T-cell (primary cell): ENCODE measurements around the gene BMAL2. TPM values are rescaled to one million over a fixed set of nuclear protein-coding genes. Genes with fewer than 3 reads are reported as not detected.

Experiments used
- ATAC-seq, 4 experiments: fragments of 200-7000 bp in 3 of 4; fragments of 150-1000 bp in 1 of 4; cut with Tn5 transposase; replicated peaks in 1 of 4; 1 replicate in 3 of 4; 2 replicates in 1 of 4; pipeline ENCODE4 v1.10.0; 2021; ENCODE audit warnings: moderate library complexity in 3 of 4, mild to moderate bottlenecking in 2 of 4, moderate number of reproducible peaks in 1 of 4
- CTCF ChIA-PET, 2 donors: fragments of 300-600 bp; sonication (Branson Sonifier 250); formaldehyde crosslinking; loops; one replicate each; lab custom pipeline; 2022; ENCODE audit warnings: antibody characterized with exemption in 2 of 2; lab: Charles Lee
- POLR2A ChIA-PET, 2 donors: fragments of 300-600 bp; sonication (Branson Sonifier 250); formaldehyde crosslinking; loops; one replicate each; lab custom pipeline; 2022; ENCODE audit warnings: antibody characterized with exemption in 2 of 2; lab: Charles Lee
- DNase-seq, 35 experiments: peaks; one replicate each; pipeline versions ENCODE4 v3.0.0 to v3.0.0-alpha.2; 2013 to 2023
- H3K27ac ChIP-seq: one replicate; pipeline ENCODE4 v1.5.1; 2013; ENCODE audit warnings: low read length
- H3K27me3 ChIP-seq, 2 experiments: replicated peaks in 1 of 2; 1 replicate in 1 of 2; 2 replicates in 1 of 2; pipeline versions ENCODE4 v1.6.1 to v1.7.0; 2013; ENCODE audit warnings: low read length in 1 of 2, mixed read lengths in 1 of 2; ENCODE audit not compliant: control insufficient read depth in 2 of 2, insufficient read depth in 2 of 2; ENCODE audit errors: extremely low read depth in 1 of 2
- H3K36me3 ChIP-seq, 2 donors: 1 replicate in 1 of 2; 2 replicates in 1 of 2; pipeline versions ENCODE4 v1.6.1 to v1.7.0; 2013; ENCODE audit warnings: low read length in 1 of 2; ENCODE audit not compliant: control insufficient read depth in 2 of 2, insufficient read depth in 1 of 2; ENCODE audit errors: extremely low read depth in 1 of 2
- H3K4me1 ChIP-seq, 2 experiments: 1 replicate in 1 of 2; 2 replicates in 1 of 2; pipeline versions ENCODE4 v1.6.1 to v1.7.0; 2013; ENCODE audit warnings: low read length in 2 of 2, mixed read lengths in 1 of 2; ENCODE audit not compliant: insufficient read depth in 2 of 2, control insufficient read depth in 1 of 2; ENCODE audit errors: extremely low read depth in 1 of 2
- H3K4me3 ChIP-seq, 2 donors: 1 replicate in 1 of 2; 2 replicates in 1 of 2; pipeline versions ENCODE4 v1.5.1 to v1.7.0; 2013; ENCODE audit warnings: mild to moderate bottlenecking in 2 of 2, low read length in 1 of 2, moderate library complexity in 1 of 2; ENCODE audit not compliant: control insufficient read depth in 1 of 2; ENCODE audit errors: extremely low read depth in 1 of 2
- H3K9me3 ChIP-seq: 2 replicates; pipeline ENCODE4 v1.7.0; 2013
- H3K27ac Mint-ChIP-seq, 2 donors: one replicate each; pipeline ENCODE4 v1.8.0; 2020 to 2021; ENCODE audit warnings: mild to moderate bottlenecking in 2 of 2, mixed read lengths in 2 of 2
- H3K27me3 Mint-ChIP-seq, 2 donors: one replicate each; pipeline ENCODE4 v1.8.0; 2021 to 2022; ENCODE audit warnings: mixed read lengths in 2 of 2
- H3K36me3 Mint-ChIP-seq: one replicate; pipeline ENCODE4 v1.8.0; 2021; ENCODE audit warnings: mixed read lengths
- H3K4me1 Mint-ChIP-seq, 3 donors: one replicate each; pipeline ENCODE4 v1.8.0; 2020 to 2022; ENCODE audit warnings: mixed read lengths in 3 of 3, mild to moderate bottlenecking in 1 of 3
- H3K4me3 Mint-ChIP-seq, 3 donors: one replicate each; pipeline ENCODE4 v1.8.0; 2020 to 2022; ENCODE audit warnings: mild to moderate bottlenecking in 3 of 3, mixed read lengths in 3 of 3, moderate library complexity in 3 of 3
- H3K9me3 Mint-ChIP-seq, 3 donors: one replicate each; pipeline ENCODE4 v1.8.0; 2020 to 2022; ENCODE audit warnings: mixed read lengths in 3 of 3
- WGBS: methylation state at CpG from one replicate; pipeline ENCODE4 v1.1.5; 2013; ENCODE audit warnings: missing lambda C conversion rate; ENCODE audit not compliant: insufficient coverage; 5-methylcytosine and 5-hydroxymethylcytosine counted together
- total RNA-seq, 35 experiments: library from RNA in 6 of 35; stranded (reverse) in 6 of 35; fragments of 120-200 nt in 1 of 35; gene quantifications; one replicate each; pipeline versions ENCODE4 v1.2.1 to v1.2.4 and lab custom pipeline; 2013 to 2026

BMAL2 gene
- total RNA-seq, 5 donors from 2014 or later (not counting 1 experiment from before 2014, with no cell fraction given), result 0.28 to 1.2 (median 0.70) TPM

DNA sequence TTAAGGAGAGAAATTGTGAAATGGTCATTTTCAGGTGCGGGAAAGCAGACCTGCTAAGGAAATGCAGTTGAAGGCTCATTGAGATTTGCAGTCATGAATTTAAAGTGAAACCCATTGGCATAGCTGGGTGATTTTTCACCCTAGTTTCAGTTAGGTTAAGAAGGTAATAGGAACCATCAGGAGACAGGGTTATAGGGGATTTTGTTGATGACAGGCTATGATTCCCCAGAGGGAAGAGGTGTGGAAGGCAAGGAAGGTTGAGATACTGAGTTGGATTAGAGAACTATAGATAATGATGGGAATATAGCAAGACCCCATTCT, 22.7 kb upstream of the BMAL2 start:
- Mint-ChIP-seq H3K27ac (no peak overlapping the region), H3K9me3 (no peaks in the 10 kb centered on the region), H3K36me3 (peaks cover 25% of the 10 kb centered on the region), H3K4me3 (no peak overlapping the region), H3K27me3 (no peaks in the 10 kb centered on the region), H3K4me1 (no peaks in the 10 kb centered on the region)
- no peak overlapping the region for H3K4me3 ChIP-seq
- no peaks in the 10 kb centered on the region for H3K9me3 ChIP-seq
- WGBS, result 100% methylated on average over 1 of the region's 1 CpG
- H3K27ac ChIP-seq, result no peak overlapping the region
- ChIA-PET CTCF (no interaction called here), POLR2A (no interaction called here)
- no peaks in the 10 kb centered on the region for H3K27me3 ChIP-seq
- ATAC-seq (no peak), DNase-seq (no peak)
- H3K36me3 ChIP-seq, result peaks cover 12 to 26% of the 10 kb centered on the region in 2 donors
- H3K4me1 ChIP-seq, result no peaks in the 10 kb centered on the region

DNA sequence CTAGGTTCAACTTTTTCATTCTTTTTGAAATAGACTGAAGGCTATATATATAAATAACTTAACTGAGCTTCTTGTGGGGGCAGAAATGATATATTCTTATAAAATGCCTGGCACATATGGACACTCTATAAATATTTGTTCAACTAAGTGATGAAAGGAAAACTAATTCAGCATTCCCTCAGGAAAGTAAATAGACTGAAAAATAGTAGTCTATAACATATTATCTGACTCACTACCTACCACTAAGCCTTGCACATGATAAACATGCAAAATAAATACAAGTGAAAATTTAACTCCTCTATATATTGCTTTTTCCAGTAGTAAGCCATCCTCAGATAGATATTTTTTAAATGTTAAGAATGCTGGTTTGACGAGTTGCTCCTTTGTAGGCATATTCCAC, 15.7 kb upstream of the BMAL2 start:
- Mint-ChIP-seq H3K4me1 (no peaks in the 10 kb centered on the region), H3K9me3 (no peaks in the 10 kb centered on the region), H3K27ac (no peak overlapping the region), H3K27me3 (no peaks in the 10 kb centered on the region), H3K4me3 (no peak overlapping the region), H3K36me3 (peaks cover 33% of the 10 kb centered on the region)
- Histone ChIP-seq H3K27me3 (no peaks in the 10 kb centered on the region), H3K4me3 (no peak overlapping the region), H3K36me3 (peaks cover 7 to 37% of the 10 kb centered on the region in 2 donors), H3K9me3 (no peaks in the 10 kb centered on the region), H3K4me1 (no peaks in the 10 kb centered on the region), H3K27ac (no peak overlapping the region)
- DNase-seq (no peak), ATAC-seq (no peak)
- WGBS, result no CpG with 5 or more reads among the region's 1 CpG
- ChIA-PET POLR2A (no interaction called here), CTCF (interaction anchor here (1.1 kb wide), 2 partner anchors 11 kb away, joined by 3 to 9 read pairs; no protein-coding TSS in a partner anchor)

DNA sequence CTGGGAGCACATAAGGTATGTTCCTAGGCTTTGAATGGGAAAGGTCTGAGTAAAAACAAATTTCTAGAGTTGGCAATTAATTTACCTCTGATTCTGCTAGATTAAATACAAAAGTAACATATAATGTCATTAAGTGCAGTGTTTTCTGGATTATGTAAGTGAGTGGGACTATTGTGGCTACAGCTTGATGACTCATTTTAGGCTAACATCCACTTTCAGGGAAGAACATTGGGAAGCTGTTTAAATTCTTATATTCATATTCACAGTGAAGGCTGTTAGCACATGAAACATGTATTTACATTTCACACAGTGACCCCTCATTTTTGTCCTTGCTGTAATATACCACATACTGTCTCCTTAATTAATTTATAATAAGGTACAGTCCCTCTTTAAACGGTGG, 13.2 kb upstream of the BMAL2 start:
- Histone ChIP-seq H3K27ac (no peak overlapping the region), H3K27me3 (no peaks in the 10 kb centered on the region), H3K4me3 (no peak overlapping the region), H3K36me3 (peaks cover 0 to 35% of the 10 kb centered on the region in 2 donors), H3K9me3 (no peaks in the 10 kb centered on the region), H3K4me1 (no peaks in the 10 kb centered on the region)
- Mint-ChIP-seq H3K9me3 (no peaks in the 10 kb centered on the region), H3K4me1 (no peaks in the 10 kb centered on the region), H3K36me3 (peaks cover 20% of the 10 kb centered on the region), H3K27me3 (no peaks in the 10 kb centered on the region), H3K27ac (no peak overlapping the region), H3K4me3 (no peak overlapping the region)
- POLR2A ChIA-PET, result interaction anchor here in 1 of 2 donors (0.5 kb wide), 1 partner anchor 42 kb away, joined by 4 read pairs; no protein-coding TSS in a partner anchor
- CTCF ChIA-PET, result interaction anchor here in 1 of 2 donors (1.1 kb wide), 1 partner anchor 12 kb away, joined by 3 read pairs; no protein-coding TSS in a partner anchor
- no CpG with 5 or more reads among the region's 1 CpG for WGBS
- ATAC-seq (no peak), DNase-seq (no peak)

DNA sequence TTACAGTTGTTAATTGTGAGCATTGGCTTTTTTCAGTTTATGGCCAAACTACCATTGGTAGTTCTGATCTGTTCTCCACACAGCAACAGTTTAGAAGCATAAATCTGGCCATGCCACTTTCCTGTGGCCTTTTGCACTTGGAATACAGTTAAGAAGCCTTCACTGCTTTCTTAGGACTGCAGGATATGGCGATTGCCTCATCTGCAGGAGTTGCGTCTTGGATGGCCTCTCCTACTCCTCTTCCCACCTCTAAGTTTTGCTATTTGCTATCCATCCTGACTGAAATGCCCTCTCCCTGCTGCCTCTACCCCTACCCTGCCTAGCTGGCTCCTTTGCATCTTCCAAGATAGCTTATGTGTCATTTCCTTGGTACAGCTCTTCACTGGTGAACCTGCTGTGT, 12.8 kb upstream of the BMAL2 start:
- H3K27ac ChIP-seq, result no peak overlapping the region
- peaks cover 20% of the 10 kb centered on the region for H3K36me3 Mint-ChIP-seq

DNA sequence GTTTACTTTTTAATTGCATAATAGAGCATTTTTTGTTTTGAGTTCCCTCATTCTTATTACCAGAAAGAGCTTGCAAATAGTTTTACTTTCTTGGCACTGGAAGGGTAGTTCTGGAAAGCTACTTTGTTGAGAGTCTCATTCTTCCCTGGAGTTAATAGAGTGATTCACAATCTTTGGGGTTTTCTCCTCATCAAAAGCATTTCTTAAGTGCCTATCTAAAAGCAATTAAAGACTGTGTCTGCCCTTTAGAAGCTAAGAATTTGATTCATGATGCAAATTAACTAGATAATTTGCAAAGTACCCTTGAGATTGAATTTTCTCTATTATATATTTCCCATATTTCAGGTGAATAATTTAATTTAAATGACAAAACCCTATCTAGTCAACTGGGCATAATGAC, 8.1 kb upstream of the BMAL2 start:
- ChIA-PET POLR2A (interaction anchor here in 1 of 2 donors (0.7 kb wide), 1 partner anchor 511 kb away, joined by 4 read pairs; no protein-coding TSS in a partner anchor), CTCF (interaction anchor here (0.6 to 2.1 kb wide), 4 partner anchors 19 to 1993 kb away, joined by 3 to 6 read pairs (median 3); no protein-coding TSS in a partner anchor)
- Histone ChIP-seq H3K27me3 (peaks cover 0 to 1% of the 10 kb centered on the region in 2 experiments), H3K4me3 (no peak overlapping the region), H3K36me3 (peaks cover 0 to 12% of the 10 kb centered on the region in 2 donors), H3K9me3 (no peaks in the 10 kb centered on the region), H3K27ac (no peak overlapping the region), H3K4me1 (no peaks in the 10 kb centered on the region)
- Mint-ChIP-seq H3K27me3 (no peaks in the 10 kb centered on the region), H3K9me3 (no peaks in the 10 kb centered on the region), H3K4me1 (no peaks in the 10 kb centered on the region), H3K36me3 (peaks cover 10% of the 10 kb centered on the region), H3K4me3 (no peak overlapping the region), H3K27ac (no peak overlapping the region)
- ATAC-seq (no peak), DNase-seq (no peak)

More for the DNA sequence above, 12.8 kb upstream of the BMAL2 start:
- Mint-ChIP-seq H3K4me1 (no peaks in the 10 kb centered on the region), H3K9me3 (no peaks in the 10 kb centered on the region), H3K27me3 (no peaks in the 10 kb centered on the region), H3K27ac (no peak overlapping the region), H3K4me3 (no peak overlapping the region)
- ATAC-seq (no peak), DNase-seq (no peak)
- WGBS, result 100% methylated on average over 2 of the region's 2 CpGs
- Histone ChIP-seq H3K4me1 (no peaks in the 10 kb centered on the region), H3K27me3 (no peaks in the 10 kb centered on the region), H3K4me3 (no peak overlapping the region), H3K36me3 (peaks cover 0 to 35% of the 10 kb centered on the region in 2 donors), H3K9me3 (no peaks in the 10 kb centered on the region)
- ChIA-PET POLR2A (interaction anchor here in 1 of 2 donors (0.5 kb wide), 1 partner anchor 42 kb away, joined by 4 read pairs; no protein-coding TSS in a partner anchor), CTCF (interaction anchor here (0.6 to 1.1 kb wide), 4 partner anchors 13 to 1995 kb away, joined by 3 to 7 read pairs (median 5); no protein-coding TSS in a partner anchor)

DNA sequence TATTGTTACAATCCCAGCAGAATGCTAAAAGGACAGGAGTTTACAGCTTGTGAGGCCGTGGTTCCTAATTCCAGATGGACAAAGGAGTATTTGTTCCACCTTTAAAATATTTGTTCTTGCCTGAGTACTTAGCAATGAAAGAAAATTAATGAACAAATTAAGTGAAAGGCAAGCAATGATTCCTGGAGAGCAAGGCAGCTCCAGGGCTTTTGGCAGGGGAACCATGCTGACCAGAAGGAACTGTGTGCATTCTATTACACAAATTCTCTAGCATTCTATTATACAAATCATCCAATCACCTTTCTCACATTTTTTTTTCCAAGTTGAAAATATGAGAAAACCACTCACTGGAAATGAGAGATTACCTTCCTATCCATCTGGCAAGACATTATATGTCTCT, 1.8 kb upstream of the BMAL2 start:
- Mint-ChIP-seq H3K4me1 (peaks cover 13 to 24% (median 17%) of the 10 kb centered on the region in 3 donors), H3K9me3 (no peaks in the 10 kb centered on the region), H3K4me3 (no peak overlapping the region), H3K36me3 (peaks cover 7% of the 10 kb centered on the region), H3K27me3 (peaks cover 37 to 41% of the 10 kb centered on the region in 2 donors), H3K27ac (no peak overlapping the region)
- no peak overlapping the region for H3K4me3 ChIP-seq
- no CpG with 5 or more reads among the region's 1 CpG for WGBS
- DNase-seq, result no peak
- ChIA-PET POLR2A (no interaction called here), CTCF (interaction anchor here in 1 of 2 donors (0.7 kb wide), 1 partner anchor 10 kb away, joined by 3 read pairs; no protein-coding TSS in a partner anchor)
- H3K36me3 ChIP-seq, result no peaks in the 10 kb centered on the region
- peaks cover 0 to 23% of the 10 kb centered on the region in 2 experiments for H3K27me3 ChIP-seq
- peaks cover 2 to 12% of the 10 kb centered on the region in 2 experiments for H3K4me1 ChIP-seq
- ATAC-seq, result no peak
- H3K27ac ChIP-seq, result no peak overlapping the region
- no peaks in the 10 kb centered on the region for H3K9me3 ChIP-seq
